Activated T-cell treated with anti-CD3 and anti-CD28 coated beads, Interleukin-2, amount 50 U/mL, for 1 hour (primary cell): Measurements from ENCODE around the gene CDH4.
"Not testable (repeated sequence)": the region's sequence is repeated elsewhere in the genome, so short reads cannot be mapped to it uniquely, and the experiment has no call there.

Experiments used
- DNase-seq: peaks from one replicate; pipeline ENCODE4 v3.0.0-alpha.2; 2020

CDH4 gene

DNA sequence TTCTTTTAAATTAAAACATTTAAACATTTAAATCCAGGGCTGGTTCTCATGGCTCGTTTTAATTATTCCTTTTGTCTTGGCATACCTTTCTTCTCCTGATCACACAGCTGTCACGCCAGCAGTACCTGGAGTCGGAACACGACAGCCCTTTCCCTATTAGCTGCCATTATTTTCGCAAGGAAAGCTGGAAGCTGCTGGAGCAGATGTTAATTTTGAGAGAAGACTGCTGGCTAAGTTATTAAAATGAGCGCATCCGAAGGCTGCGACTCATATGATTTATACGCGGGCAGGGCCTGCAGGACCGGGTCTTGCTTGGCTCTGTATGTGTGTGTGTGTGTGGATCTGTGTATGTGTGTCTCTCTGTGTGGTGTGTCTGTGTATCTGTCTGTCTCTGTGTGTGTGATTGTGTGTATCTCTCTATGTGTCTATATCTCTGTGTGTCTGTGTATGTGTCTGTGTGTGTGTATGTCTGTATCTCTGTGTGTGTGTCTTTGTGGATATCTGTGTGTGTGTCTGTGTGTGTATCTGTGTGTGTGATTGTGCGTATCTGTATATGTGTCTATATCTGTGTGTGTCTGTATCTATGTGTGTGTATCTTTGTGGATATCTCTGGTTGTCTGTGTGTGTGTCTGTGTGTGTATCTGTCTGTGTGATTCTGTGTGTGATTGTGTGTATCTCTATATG lies 191.5 kb downstream of the CDH4 start:
- DNase-seq, result no peak

- DNase-seq, result no peak
These were observed 192.6 kb downstream of the CDH4 start for GRCh38 chr20:61444637-61445036.

DNA sequence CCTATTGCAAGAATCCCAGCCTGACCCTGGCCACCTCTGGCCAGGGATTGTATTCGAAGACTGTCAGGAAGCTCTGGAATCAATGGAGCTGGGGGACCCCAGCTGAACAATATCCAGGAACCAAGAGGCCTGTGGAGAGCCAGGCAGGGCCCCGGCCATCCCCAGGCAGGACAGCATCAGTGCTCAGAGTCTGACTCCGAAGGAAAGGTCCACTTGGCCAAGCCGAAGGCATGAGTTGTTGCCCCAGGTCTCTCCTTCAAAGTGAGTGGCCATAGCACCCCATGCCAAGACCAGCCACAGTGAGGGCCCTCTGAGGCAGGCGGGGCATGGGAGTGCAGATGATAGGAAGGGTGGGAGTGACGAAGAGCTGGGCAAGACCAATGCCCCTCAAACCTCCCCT lies 193.1 kb downstream of the CDH4 start:
- DNase-seq, result no peak

DNA sequence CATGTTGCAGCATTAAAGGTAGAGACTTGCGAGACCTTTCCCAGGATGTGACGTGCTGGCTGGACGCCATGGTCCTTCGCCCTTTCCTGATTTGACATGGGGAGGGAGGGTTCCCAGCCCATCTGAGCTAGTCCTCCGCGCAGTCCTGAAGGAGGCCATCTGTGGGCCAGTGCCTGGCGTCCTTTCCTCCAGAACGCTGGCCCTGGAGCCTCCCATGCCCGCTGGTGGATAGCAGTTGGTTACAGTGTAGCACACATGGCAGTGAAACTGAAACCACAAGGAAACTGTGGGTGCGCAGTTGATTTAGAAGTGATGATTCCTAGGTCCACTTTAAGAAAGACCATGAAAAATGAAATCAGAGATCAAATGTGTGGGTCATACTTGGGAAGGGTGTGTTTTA lies 193.7 kb downstream of the CDH4 start:
- no peak for DNase-seq

DNA sequence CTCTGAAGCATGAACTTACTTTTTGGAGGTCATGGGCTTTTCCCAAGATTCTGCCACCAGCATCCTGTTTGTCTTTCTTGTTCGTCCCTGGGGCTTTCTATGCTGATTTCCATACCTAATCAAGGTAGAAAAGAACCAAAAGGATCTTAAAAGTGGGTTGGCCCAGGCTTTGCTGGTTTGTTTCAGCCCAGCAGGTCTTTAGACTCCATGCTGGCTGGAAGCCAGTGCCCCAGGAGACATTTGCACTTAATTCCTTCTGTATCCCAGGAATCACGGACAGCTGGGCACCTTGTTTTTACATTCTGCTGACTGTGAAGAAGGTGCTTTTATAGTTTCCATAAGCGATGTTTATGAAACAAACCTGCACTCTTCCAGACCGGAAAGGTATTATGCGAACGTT lies 195.9 kb downstream of the CDH4 start:
- no peak for DNase-seq

DNA sequence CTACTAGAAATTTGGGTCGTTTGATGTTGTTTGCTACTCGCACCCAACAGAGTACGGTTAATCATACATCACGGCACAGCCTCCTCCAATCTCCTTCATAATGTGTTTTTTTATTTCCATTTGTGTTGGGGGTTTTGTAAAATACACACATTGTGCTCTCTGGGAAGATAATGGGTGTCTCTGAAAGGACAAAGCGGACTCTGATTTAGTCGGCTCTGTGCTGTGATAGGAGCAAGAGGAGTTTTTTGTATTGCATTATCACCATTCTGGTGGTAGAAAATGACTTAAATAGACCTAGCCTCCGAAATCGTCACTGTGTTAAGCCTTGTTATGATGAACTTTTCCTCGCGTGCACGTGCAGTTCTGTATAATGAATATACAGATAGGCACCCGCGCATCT lies 196.3 kb downstream of the CDH4 start:
- DNase-seq, result no peak

GRCh38 chr20:61449057-61449609 lies 197.1 kb downstream of the CDH4 start:
- no peak for DNase-seq

DNA sequence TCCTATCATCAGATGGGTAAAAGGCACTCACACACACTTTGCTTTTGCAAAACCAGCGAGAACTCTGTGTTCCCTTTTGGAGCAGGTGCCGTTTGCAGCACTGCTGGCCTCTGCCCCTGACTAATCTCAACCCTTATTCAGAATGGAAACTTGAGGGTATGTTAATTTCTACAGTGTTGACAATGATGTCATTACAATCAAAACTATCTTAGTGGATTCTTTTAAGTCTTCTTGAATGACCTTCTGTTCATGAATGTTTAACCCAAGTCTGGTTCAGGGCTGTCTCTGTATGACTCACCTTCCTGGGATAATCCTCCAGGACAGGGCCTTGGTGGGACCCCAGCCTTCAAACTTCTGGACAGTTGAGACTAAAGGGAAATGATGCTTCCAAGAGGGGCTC lies 197.9 kb downstream of the CDH4 start:
- no peak for DNase-seq

DNA sequence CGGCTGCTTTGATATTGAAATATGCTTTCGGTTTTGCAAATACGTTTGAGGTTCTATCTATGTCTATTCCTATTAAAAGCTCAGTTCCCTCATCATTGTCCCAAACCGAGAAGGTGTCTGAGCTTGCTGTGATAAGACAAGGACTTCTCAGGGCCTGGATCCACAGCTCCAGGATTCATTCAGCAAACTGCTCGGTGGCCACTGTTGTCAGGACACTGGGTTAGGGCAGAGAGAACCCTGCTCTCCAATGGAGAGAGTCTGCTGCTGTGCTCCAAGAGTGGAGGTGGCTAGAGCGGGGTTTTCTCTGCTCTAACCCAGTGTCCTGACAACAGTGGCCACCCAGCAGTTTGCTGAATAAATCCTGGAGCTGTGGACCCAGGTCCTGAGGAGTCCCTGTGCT lies 198.5 kb downstream of the CDH4 start:
- no peak for DNase-seq

DNA sequence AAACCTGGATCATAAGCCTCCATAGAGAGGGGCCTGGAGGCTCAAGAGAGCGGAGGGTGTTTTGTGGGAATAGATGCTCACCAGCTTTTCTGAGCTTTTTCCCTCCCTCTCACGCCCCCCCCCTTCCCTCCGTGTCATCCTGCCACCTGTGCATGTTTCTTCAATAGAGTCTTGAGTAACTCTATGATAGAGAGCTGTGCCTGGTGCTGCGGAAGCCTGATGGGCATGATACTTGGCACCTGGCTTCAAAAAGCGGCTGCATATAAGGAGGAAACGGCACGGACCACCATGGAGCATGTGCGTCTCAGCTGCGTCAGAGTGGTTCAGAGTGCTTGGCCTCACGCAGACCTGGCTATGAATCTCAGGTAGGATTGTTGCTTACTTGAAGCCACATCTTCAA lies 198.9 kb downstream of the CDH4 start:
- no peak for DNase-seq

DNA sequence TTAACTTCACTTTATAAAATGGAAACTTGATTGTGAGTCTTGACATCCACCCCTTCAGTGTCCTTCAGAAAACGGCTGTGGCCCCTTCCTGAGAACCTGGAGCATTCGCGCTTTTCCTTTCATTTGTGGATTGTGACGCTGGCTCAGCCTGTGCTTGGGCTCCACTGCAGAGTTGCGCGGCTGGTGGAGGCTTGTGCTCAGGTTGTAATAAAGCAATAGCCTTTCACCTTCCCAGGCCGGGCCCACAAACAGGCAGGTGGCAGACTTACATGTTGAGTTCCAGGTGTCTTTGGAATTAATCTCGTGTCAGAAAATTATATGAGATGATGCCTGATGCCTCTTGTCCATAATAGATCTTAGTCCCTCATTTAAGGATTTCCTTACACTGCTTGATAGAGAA lies 199.9 kb downstream of the CDH4 start:
- DNase-seq, result no peak

- no peak for DNase-seq
These were observed 201.2 kb downstream of the CDH4 start for GRCh38 chr20:61453219-61453618.

DNA sequence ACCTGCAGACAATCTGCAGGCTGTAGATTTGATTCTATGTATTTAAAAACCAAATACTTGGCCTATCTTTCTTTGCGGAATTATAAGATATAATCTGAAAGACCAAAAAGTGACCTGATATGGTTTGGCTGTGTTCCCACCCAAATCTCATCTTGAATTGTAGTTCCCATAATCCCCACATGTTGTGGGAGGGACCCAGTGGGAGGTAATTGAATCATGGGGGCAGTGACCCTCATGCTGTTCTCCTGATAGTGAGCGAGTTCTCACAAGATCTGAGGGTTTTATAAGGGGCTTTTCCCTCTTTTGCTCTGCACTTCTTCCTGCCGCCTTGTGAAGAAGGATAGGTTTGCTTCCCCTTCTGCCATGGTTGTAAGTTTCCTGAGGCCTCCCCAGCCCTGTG lies 201.6 kb downstream of the CDH4 start:
- not testable (repeated sequence) for DNase-seq

GRCh38 chr20:61454053-61454452 lies 202.0 kb downstream of the CDH4 start:
- no peak for DNase-seq

DNA sequence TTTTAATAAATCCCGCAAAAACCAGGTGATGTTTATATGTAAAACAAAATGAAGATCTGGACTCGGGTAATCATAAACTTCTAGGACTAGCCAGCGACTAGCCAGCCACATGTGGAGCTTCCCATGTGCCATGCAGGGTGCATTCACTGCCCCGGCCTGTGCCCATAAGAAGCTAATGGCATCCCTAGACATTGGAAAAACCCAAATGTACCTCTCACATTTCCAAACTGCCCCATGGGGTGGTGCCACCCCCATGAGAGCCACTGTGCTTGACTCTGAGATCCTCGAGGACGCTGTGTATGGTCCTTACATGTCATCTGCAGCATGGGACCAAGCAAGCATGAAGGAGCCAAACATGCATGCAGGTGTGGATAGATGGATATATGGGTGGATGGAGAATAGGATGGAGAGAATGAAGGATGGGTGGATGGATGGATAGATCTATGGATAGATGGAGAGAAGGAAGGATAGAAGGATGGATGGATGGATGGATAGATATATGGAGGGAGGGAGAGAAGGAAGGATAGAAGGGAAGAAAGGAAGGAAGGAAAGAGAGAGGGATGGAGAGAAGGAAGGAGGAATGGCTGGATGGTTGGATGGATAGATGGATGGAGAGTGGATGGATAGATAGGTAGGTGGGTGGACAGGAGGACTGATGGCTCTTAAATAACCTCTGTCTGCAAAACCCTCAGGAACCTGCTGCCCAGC lies 203.6 kb downstream of the CDH4 start:
- no peak for DNase-seq

- DNase-seq, result no peak
These were observed 205.7 kb downstream of the CDH4 start for GRCh38 chr20:61457725-61458124.

DNA sequence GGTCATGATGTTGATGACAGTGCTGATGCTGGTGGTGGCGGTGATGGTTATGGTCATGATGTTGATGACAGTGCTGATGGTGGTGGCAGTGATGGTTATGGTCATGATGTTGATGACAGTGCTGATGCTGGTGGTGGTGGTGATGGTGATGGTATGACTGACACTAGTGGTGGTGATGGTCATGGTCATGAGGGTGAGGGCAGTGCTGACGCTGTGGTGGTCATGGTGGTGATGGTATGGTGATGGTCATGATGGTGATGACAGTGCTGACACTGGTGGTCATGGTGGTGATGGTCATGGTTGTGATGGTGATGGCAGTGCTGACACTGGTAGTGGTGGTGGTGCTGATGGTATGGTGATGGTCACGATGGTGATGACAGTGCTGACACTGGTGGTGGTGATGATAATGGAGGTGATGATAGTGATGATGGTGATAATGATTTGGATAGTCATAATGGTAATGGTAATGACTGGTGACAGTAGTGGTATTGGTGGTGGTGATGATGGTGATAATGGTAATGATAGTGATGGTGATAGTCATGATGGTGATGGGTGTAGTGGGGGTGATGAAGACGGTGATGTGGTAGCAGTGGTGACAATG lies 206.2 kb downstream of the CDH4 start:
- no peak for DNase-seq

- no peak for DNase-seq
These were observed 207.2 kb downstream of the CDH4 start for GRCh38 chr20:61459266-61459665.

- DNase-seq, result no peak
These were observed 207.6 kb downstream of the CDH4 start for GRCh38 chr20:61459705-61460104.

DNA sequence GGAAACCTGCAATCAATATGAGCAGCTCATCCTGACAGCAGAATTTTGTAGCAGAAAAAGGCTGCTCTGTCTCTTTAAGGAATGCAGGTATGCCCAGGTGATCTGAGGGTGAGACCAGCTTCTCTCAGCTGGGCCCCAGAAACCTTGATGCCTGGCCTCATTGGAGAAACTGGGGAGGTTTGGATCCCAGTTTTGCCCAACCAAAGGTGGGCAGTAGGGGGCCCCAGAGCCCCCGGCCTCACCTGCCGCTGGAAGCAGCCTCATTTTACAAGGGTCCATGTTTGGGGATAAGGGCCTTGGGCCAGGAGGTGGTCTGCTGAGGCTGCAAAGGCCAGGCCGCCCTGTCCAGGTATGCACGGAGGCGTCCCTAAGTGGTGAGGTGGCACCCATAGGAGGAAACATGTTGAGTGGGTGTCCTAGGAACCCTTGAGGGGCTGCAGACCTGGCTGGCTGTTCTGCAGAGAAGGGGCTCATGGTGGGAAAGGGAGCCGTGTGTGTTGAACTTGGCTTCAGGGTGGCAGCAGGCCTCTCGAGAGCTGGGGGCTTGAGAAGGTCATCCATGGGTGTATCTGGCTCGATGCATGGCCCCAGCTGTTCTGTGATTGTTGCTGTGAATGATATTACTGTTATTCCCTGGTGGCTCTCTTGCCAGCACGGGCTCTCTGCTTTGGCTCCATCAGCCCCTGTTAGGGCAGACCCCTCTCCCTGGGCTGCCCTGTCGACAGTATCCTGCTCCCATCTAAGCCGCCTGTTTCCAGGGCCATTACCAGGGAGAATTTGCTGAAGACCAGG lies 208.4 kb downstream of the CDH4 start:
- no peak for DNase-seq

DNA sequence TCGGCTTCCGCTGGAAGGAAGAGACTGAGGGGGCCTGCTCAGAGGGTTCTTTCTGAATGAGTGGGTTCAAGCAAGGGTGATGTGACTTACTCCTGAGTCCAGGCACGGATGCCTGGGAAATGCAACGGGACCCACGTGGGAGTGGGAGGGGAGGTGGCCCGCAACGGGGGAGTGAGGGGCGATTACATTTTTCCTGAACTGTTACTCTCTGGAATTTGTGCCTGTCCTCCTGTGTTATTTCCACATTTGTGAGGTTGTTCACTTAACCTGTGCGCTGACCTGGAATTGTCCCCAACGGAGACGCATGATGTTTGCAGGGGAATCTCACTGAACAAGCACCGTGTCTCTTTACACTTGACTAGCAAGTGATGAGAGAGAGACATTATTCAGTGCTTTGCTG lies 209.4 kb downstream of the CDH4 start:
- DNase-seq, result no peak

DNA sequence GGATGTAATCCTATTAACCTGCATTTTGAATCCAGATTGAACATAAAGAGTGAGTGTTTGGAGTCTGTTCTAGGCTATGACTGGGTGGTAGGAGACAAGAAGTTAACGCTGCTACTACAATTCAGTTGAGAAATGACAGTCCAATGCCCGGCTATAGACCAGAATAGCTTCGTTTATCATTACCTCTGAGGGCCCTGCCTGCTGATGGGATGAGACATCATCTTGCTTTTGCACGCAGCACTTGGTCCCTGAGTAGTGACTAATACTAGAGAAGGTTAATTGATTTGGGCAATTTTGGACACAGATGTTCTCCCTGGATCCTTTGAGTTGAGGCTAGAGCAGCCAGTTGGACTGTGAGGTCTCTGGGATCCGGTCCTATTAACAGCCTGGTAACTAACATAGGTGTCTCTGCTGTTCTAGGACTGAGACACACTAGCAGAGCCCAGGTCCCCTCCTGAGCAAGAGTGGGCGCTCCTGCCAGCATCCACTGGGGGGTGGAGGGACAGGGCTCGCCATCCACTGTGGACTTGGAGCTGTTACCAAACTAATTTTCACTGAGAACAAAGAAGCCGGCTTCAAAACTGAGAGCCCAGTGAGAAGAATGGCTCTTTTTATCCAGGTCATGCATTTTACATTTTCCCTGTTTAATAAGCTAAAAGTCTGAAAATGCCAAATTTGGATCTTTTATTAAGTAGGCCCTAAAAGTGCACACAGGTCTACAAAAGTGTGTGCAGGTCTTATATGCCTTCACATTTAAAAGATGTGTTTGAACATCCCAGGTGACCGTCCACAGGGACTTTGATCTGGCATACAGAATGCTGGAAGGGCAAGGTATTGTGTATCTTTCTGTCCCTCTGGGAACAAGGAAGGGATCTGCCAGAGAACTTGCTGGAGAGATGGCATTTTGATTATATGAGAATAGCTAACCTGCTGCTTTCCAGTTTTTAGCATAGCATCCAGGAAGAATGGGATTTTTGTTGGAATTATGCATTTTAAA lies 212.5 kb downstream of the CDH4 start:
- DNase-seq, result no peak
